Upper lobe of left lung (tissue), 6 donors: ENCODE measurements around the gene TGFBR3. TPM values are rescaled to one million over a fixed set of nuclear protein-coding genes. Genes with fewer than 3 reads are reported as not detected.

ENCODE experiments used
- small RNA-seq, 4 donors: library from RNA; depleted of rRNA; stranded (forward); fragments of <200 nt; gene quantifications; one replicate each; pipeline ENCODE3, GENCODE V24; 2016
- total RNA-seq, 6 donors: library from RNA; depleted of rRNA in 4 of 6; stranded (reverse); fragments of >200 nt in 4 of 6; gene quantifications; one replicate each; pipeline versions ENCODE4 v1.1.0 to v1.2.1, GENCODE V29; 2016 to 2021
- donor health status: DM: no; HTN: no; CAD: no; lungs with moderate emphysema.
- donor health status: DM: no; HTN: yes; CAD: no; lungs with severe emphysema.

TGFBR3 gene
- total RNA-seq, 6 donors from 2014 or later: 33.5 to 78.3 (median 57.1) TPM

Small RNAs within 50 kb of the gene (small RNA-seq; reads per million reads assigned to genes)
- 0 reads per million in 4 donors for gene RN7SL653P

Other genes with a start within 250 kb of the TGFBR3 start
- gene BRDT, start 63.2 kb upstream of the TGFBR3 start, total RNA-seq: not detected
- gene EPHX4, start 143.8 kb upstream of the TGFBR3 start, total RNA-seq: 1 to 10 TPM in 1 of 6 donors, under 1 TPM in 1, not detected in 4; 0.34 to 1.6 TPM
- gene SETSIP, start 189.3 kb upstream of the TGFBR3 start, total RNA-seq: not detected
- gene BTBD8, start 194.2 kb upstream of the TGFBR3 start, total RNA-seq: 10 to 100 TPM in 1 of 6 donors, 1 to 10 TPM in 4, under 1 TPM in 1; 0.76 to 17.8 (median 4.2) TPM